Natural killer cell (primary cell): Measurements from ENCODE around the gene BTBD10. TPM values are rescaled to one million over a fixed set of nuclear protein-coding genes. Genes with fewer than 3 reads are reported as not detected.

ENCODE experiments used
- ATAC-seq, 3 donors: fragments of 150-1000 bp in 2 of 3; fragments of 200-7000 bp in 1 of 3; cut with Tn5 transposase; 1 replicate in 1 of 3; 2 replicates in 2 of 3; pipeline ENCODE4 v1.10.0; 2021; ENCODE audit warnings: mild to moderate bottlenecking in 2 of 3, moderate library complexity in 2 of 3
- DNase-seq, 2 donors: peaks; one replicate each; pipeline versions ENCODE4 v3.0.0 to v3.0.0-alpha.2; 2013 to 2021; ENCODE audit warnings: mixed read lengths in 1 of 2
- H3K27ac ChIP-seq: one replicate; pipeline ENCODE4 v1.5.1; 2013; ENCODE audit warnings: mild to moderate bottlenecking, low read length
- H3K27me3 ChIP-seq: one replicate; pipeline ENCODE4 v1.6.1; 2013; ENCODE audit warnings: low read length; ENCODE audit not compliant: control insufficient read depth, insufficient read depth
- H3K36me3 ChIP-seq: one replicate; pipeline ENCODE4 v1.6.1; 2013; ENCODE audit warnings: low read length; ENCODE audit not compliant: control insufficient read depth, insufficient read depth
- H3K4me1 ChIP-seq: one replicate; pipeline ENCODE4 v1.6.1; 2013; ENCODE audit warnings: low read length; ENCODE audit not compliant: control insufficient read depth, insufficient read depth
- H3K4me3 ChIP-seq: one replicate; pipeline ENCODE4 v1.5.1; 2013; ENCODE audit warnings: low read length
- H3K9me3 ChIP-seq: one replicate; pipeline ENCODE4 v1.6.1; 2013; ENCODE audit warnings: low read length; ENCODE audit not compliant: control insufficient read depth, insufficient read depth
- H3K27ac Mint-ChIP-seq, 2 donors: one replicate each; pipeline ENCODE4 v1.8.0; 2022; ENCODE audit warnings: mild to moderate bottlenecking in 2 of 2, mixed read lengths in 2 of 2, moderate library complexity in 1 of 2
- H3K27me3 Mint-ChIP-seq, 2 donors: one replicate each; pipeline ENCODE4 v1.8.0; 2022; ENCODE audit warnings: low read depth in 2 of 2, mixed read lengths in 2 of 2
- H3K36me3 Mint-ChIP-seq: one replicate; pipeline ENCODE4 v1.8.0; 2022; ENCODE audit warnings: mixed read lengths
- H3K4me1 Mint-ChIP-seq, 2 donors: one replicate each; pipeline ENCODE4 v1.8.0; 2022; ENCODE audit warnings: mixed read lengths in 2 of 2
- H3K4me3 Mint-ChIP-seq: one replicate; pipeline ENCODE4 v1.8.0; 2022; ENCODE audit warnings: mild to moderate bottlenecking, moderate library complexity, mixed read lengths
- H3K9me3 Mint-ChIP-seq, 2 donors: one replicate each; pipeline ENCODE4 v1.8.0; 2022; ENCODE audit warnings: mixed read lengths in 2 of 2
- CTCF ChIP-seq: fragments of 200-600 bp; IDR thresholded peaks from one replicate; pipeline ENCODE4 v1.8.0; 2022; ENCODE audit warnings: antibody characterized with exemption
- WGBS: methylation state at CpG from one replicate; pipeline ENCODE4 v1.1.7; 2013; ENCODE audit warnings: missing lambda C conversion rate; ENCODE audit not compliant: insufficient coverage; 5-methylcytosine and 5-hydroxymethylcytosine counted together
- intact Hi-C: fragments of 100-400 bp; cut with micrococcal nuclease; formaldehyde crosslinking; loops from one replicate; pipeline ENCODE4 v1.14.2; 2022
- total RNA-seq, 4 donors: library from RNA; stranded (reverse); fragments of 120-200 nt in 1 of 4; gene quantifications; one replicate each; pipeline versions ENCODE4 v1.2.3 to v1.2.4, GENCODE V29; 2013 to 2022

BTBD10 gene
- total RNA-seq, 3 donors from 2014 or later (not counting 1 experiment from before 2014, with no cell fraction given): 18.0 to 26.9 (median 23.2) TPM

- DNase-seq (no peak), ATAC-seq (no peak)
- H3K4me1 Mint-ChIP-seq: peaks cover 44 to 47% of the 10 kb centered on the region in 2 donors
- intact Hi-C loops: loop anchor here (1.0 to 5.0 kb wide), 2 partner anchors 187 to 204 kb away; partner anchors contain the start of genes BMAL1 and FAR1
- H3K4me3 Mint-ChIP-seq: peak overlapping the region; percentile 96
- peaks cover 0 to 4% of the 10 kb centered on the region in 2 donors for H3K27me3 Mint-ChIP-seq
- H3K9me3 Mint-ChIP-seq: no peaks in the 10 kb centered on the region
- Histone ChIP-seq H3K27ac (peak overlapping the region; percentile 88), H3K9me3 (no peaks in the 10 kb centered on the region), H3K4me3 (peak overlapping the region; percentile 99), H3K4me1 (peaks cover 14% of the 10 kb centered on the region), H3K27me3 (no peaks in the 10 kb centered on the region), H3K36me3 (no peaks in the 10 kb centered on the region)
- 42% methylated on average over 12 of the region's 12 CpGs for WGBS
- TF ChIP-seq CTCF: no peak
- H3K36me3 Mint-ChIP-seq: no peaks in the 10 kb centered on the region
- peak overlapping the region; percentile 90 to 100 for H3K27ac Mint-ChIP-seq
These were observed 813 bp upstream of the BTBD10 start for GRCh38 chr11:13463779-13464290.

GRCh38 chr11:13462311-13462900 lies 616 bp downstream of the BTBD10 start:
- Histone ChIP-seq H3K27me3 (no peaks in the 10 kb centered on the region), H3K4me1 (peaks cover 14% of the 10 kb centered on the region), H3K4me3 (peak overlapping the region; percentile 99), H3K36me3 (no peaks in the 10 kb centered on the region), H3K27ac (peak overlapping the region; percentile 88), H3K9me3 (no peaks in the 10 kb centered on the region)
- H3K4me3 Mint-ChIP-seq: peak overlapping the region; percentile 96
- 2% methylated on average over 18 of the region's 18 CpGs for whole genome bisulfite sequencing
- peaks cover 0 to 4% of the 10 kb centered on the region in 2 donors for H3K27me3 Mint-ChIP-seq
- no peaks in the 10 kb centered on the region for H3K36me3 Mint-ChIP-seq
- DNase-seq (peak in 1 of 2 donors; percentile 71), ATAC-seq (peak; percentile 1 to 21 (median 9))
- peaks cover 47 to 53% of the 10 kb centered on the region in 2 donors for H3K4me1 Mint-ChIP-seq
- no peak for TF ChIP-seq CTCF
- peak overlapping the region; percentile 90 to 100 for H3K27ac Mint-ChIP-seq
- intact Hi-C loops: loop anchor here (5.0 kb wide), 1 partner anchor 185 kb away; the partner anchor contains the start of gene BMAL1
- no peaks in the 10 kb centered on the region for H3K9me3 Mint-ChIP-seq

- TF ChIP-seq CTCF: no peak
- peaks cover 14% of the 10 kb centered on the region for H3K4me1 ChIP-seq
- 95% methylated on average over 3 of the region's 3 CpGs for WGBS
- no peak overlapping the region for H3K4me3 ChIP-seq
- peak overlapping the region; percentile 90 to 100 for H3K27ac Mint-ChIP-seq
- intact Hi-C loops: loop anchor here (5.0 kb wide), 1 partner anchor 184 kb away; the partner anchor contains the start of gene BMAL1
- H3K4me1 Mint-ChIP-seq: peaks cover 47 to 53% of the 10 kb centered on the region in 2 donors
- no peaks in the 10 kb centered on the region for H3K36me3 Mint-ChIP-seq
- no peaks in the 10 kb centered on the region for H3K9me3 Mint-ChIP-seq
- H3K27me3 ChIP-seq: no peaks in the 10 kb centered on the region
- H3K4me3 Mint-ChIP-seq: peak overlapping the region; percentile 63
- H3K27ac ChIP-seq: no peak overlapping the region
- DNase-seq (no peak), ATAC-seq (no peak)
- no peaks in the 10 kb centered on the region for H3K36me3 ChIP-seq
- H3K27me3 Mint-ChIP-seq: peaks cover 0 to 4% of the 10 kb centered on the region in 2 donors
- H3K9me3 ChIP-seq: no peaks in the 10 kb centered on the region
These were observed 1.7 kb downstream of the BTBD10 start for GRCh38 chr11:13461291-13461690.
